AG09309 (cell line): ENCODE results near the gene CLDN14.

ENCODE experiments used
- DNase-seq: peaks from one replicate; pipeline ENCODE4 v3.0.0-alpha.2; 2010; ENCODE audit warnings: low read depth
- H3K4me3 ChIP-seq: 2 replicates; pipeline ENCODE4 v1.5.1; 2011; ENCODE audit warnings: mild to moderate bottlenecking, low read depth, low read length, moderate library complexity; ENCODE audit not compliant: control insufficient read depth
- CTCF ChIP-seq: IDR thresholded peaks from 2 replicates; pipeline ENCODE4 v1.5.1; 2011; ENCODE audit warnings: mild to moderate bottlenecking, low read depth, low read length, inconsistent platforms; ENCODE audit not compliant: insufficient read depth, control insufficient read depth; ENCODE audit errors: missing control alignments

CLDN14 gene

GRCh38 chr21:36489103-36489775 lies 9.3 kb upstream of the CLDN14 start:
- H3K4me3 ChIP-seq = no peak overlapping the region
- DNase-seq = no peak
- no peak for TF ChIP-seq CTCF

GRCh38 chr21:36487641-36488307 lies 7.9 kb upstream of the CLDN14 start:
- no peak for DNase-seq

GRCh38 chr21:36486246-36486645 lies 6.3 kb upstream of the CLDN14 start:
- no peak overlapping the region for H3K4me3 ChIP-seq
- no peak for TF ChIP-seq CTCF
- DNase-seq = no peak

More at GRCh38 chr21:36487641-36488307, 7.9 kb upstream of the CLDN14 start:
- TF ChIP-seq CTCF = no peak
- H3K4me3 ChIP-seq = no peak overlapping the region

- DNase-seq = no peak
- TF ChIP-seq CTCF = no peak
- no peak overlapping the region for H3K4me3 ChIP-seq
Observed at GRCh38 chr21:36485476-36485875, 5.6 kb upstream of the CLDN14 start.

- TF ChIP-seq CTCF = no peak
- DNase-seq = no peak
- no peak overlapping the region for H3K4me3 ChIP-seq
Observed at GRCh38 chr21:36483095-36483494, 3.2 kb upstream of the CLDN14 start.

- DNase-seq = no peak
- TF ChIP-seq CTCF = no peak
- no peak overlapping the region for H3K4me3 ChIP-seq
Observed at GRCh38 chr21:36482673-36483072, 2.8 kb upstream of the CLDN14 start.
